HG03469 (cell line): ENCODE measurements around the gene NRIP1.
"Not testable (repeated sequence)": the region's sequence is repeated elsewhere in the genome, so short reads cannot be mapped to it uniquely, and the experiment has no call there.

Source experiments
- ATAC-seq: cut with Tn5 transposase; IDR thresholded peaks from one replicate; pipeline ENCODE4 v1.9.1; 2021; ENCODE audit warnings: mild to moderate bottlenecking, moderate library complexity, moderate number of reproducible peaks; ENCODE audit not compliant: unreplicated experiment

The NRIP1 gene

DNA sequence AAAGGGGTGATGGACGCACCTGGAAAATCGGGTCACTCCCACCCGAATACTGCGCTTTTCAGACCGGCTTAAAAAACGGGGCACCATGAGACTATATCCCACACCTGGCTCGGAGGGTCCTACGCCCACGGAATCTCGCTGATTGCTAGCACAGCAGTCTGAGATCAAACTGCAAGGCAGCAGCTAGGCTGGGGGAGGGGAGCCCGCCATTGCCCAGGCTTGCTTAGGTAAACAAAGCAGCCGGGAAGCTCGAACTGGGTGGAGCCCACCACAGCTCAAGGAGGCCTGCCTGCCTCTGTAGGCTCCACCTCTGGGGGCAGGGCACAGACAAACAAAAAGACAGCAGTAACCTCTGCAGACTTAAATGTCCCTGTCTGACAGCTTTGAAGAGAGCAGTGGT, 137.5 kb downstream of the NRIP1 start:
- not testable (repeated sequence) for ATAC-seq

DNA sequence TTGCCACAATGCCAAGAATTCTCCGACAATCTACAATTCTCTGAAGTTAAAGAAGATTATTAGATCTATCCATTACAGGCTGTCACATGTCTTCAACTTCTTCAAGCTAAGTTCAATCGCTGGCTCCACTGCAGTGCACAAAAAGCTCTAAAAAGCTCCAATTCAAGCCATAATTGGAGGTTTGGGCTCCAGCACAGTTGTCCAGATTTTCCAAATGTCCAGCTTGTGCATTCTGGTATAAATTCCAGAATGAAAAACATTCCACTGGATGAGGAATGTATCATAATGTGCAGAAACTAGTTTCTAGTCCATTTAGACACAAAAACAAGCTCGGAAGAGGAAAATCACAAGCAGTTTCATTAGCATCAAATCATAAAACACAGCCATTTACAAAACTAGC, 138.6 kb downstream of the NRIP1 start:
- no peak for ATAC-seq

DNA sequence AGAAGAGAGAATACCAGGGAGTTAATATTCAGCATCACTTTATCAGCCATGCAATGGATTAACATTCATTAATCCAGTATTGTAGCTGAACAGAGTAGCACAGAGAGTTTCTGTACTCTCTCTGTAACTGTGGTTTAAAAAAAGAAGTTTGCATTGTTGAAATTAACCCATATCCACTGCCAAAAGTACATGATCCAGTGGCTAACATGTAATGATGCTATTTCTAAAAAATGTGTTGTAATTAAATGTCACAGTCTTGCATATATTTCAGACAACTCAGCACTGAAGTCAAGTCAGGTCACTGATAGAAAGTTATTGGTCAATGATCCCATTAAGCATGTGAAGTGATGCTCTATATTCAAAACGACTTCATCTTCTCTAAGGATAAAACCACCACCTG, 141.3 kb downstream of the NRIP1 start:
- ATAC-seq, result no peak

DNA sequence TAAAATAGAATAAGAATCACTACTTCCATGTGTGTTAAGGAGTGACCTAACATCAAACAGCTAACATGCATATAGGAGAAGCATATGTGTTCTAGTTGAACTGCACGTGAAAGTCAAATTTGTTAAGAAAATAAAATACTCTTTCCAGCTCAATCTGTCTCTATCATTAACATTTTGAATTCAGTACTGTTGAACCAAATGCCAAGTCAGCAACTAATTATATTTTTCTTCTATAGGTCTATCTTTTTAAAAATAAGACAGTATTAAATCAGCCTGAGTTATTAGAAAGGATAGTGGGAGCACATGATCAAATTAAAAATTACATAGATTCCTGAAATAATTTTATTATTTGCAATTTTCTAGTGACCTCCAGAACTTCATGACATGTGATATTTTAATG, 141.8 kb downstream of the NRIP1 start:
- no peak for ATAC-seq

DNA sequence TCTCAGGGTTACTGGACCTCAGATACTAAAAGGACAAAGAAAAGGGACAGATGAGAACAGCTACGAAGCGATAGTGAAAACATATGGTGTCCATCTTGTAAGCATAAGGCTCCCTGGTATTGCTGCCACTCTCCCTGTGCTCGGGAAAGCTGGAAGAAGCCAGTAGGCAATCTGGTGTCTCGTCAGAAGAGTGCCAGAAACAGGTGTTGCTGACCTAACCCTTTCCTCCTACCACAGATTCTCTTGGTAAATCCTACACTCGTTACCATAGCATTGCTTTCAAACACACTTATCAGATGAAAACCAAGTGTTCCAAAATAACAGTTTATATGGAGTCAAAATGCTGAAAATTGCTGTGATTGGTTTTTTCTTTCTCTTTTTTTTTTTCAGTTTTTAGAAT, 146.3 kb downstream of the NRIP1 start:
- ATAC-seq, result no peak

DNA sequence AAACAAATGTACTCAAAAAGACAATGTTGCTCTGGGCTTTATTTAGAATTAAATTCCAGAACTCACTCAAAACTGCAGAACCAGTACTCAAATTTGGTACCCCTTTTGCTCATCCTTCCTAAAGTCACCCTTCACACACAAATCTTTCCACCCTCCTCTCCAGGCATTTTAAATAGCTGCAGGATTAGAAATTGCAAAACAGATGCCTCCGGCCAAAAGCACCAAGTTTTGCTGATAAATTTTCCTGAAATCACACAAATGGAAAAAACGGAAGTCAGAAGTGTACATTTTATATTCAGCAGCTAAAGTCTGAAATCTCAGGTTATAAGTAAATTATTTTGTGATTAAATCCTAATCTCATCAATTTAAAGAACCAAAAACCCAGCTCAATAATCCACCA, 147.0 kb downstream of the NRIP1 start:
- ATAC-seq, result no peak

DNA sequence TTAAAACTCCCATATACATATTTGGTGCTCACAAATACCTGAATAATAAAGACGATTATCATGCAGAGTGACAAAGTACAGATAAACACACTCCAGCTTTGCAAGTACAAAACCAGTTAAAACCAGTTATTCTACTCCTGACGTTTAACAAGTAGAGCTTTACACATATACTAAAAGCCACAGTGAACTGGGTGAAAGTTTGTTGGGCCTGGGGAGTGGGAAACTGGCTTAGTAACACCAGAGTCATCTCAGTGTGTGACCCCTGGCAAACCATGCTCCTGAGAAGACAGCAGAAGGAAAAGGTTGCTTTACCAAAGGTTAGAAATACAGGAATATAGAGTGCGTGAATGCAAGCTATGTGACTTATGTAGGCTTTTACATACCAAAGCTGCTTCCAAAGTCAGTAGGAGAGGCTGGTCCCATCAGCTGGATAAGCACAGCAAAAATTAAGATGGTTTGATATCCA, 148.1 kb downstream of the NRIP1 start:
- no peak for ATAC-seq

DNA sequence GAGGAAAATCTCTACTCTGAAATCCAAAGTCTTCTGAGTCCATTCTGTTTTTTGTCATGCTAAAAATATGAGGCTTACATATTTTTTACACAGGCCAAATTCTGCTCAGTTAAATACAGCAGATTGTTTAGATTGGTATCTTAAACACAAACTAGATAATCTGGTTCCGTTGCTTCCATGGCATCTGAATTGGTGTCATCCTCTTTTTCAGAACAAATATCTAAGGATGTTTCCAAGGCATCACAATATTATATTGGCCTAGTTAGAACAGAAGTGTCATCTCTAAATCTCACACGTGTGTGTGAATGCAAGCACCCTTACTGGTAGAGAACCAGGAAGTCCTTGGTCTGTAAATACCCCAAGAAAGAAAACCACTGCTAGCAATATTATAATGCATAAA, 151.2 kb downstream of the NRIP1 start:
- ATAC-seq, result no peak

DNA sequence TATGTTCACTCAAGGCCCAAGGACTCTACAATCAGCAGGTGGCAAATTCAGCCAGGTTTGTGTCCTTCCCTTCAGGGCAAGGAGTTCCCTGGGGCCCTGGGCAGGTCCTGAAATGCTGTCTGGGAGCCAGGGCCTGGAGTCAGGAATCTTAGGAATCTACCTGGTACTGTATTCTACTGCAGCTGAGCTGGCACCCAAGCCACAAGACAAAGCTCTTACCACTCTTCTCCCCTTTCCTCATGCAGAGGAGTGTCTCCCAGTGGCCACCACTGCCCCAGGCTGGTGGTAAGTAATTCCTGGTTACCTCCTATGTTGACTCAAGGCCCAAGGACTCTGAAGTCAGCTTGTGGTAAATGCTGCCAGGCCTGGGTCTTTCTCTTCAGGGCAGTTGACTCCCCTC, 153.4 kb downstream of the NRIP1 start:
- ATAC-seq, result no peak
